CD14-positive monocyte (primary cell): Measurements from ENCODE around the gene CENPK. TPM values are rescaled to one million over a fixed set of nuclear protein-coding genes. Genes with fewer than 3 reads are reported as not detected.

Source experiments
- DNase-seq, 3 donors: peaks; one replicate each; pipeline ENCODE4 v3.0.0-alpha.2; 2011 to 2022
- H2AFZ ChIP-seq: 2 replicates; pipeline ENCODE4 v1.6.0; 2012; ENCODE audit warnings: mild to moderate bottlenecking, low read depth, low read length, inconsistent platforms; ENCODE audit not compliant: insufficient read depth, poor library complexity, severe bottlenecking
- H3K27ac ChIP-seq, 2 donors: 1 replicate in 1 of 2; 2 replicates in 1 of 2; pipeline ENCODE4 v1.5.1; 2012 to 2013; ENCODE audit warnings: low read length in 2 of 2, control low read depth in 1 of 2, inconsistent platforms in 1 of 2, low read depth in 1 of 2, mild to moderate bottlenecking in 1 of 2
- H3K27me3 ChIP-seq, 2 donors: one replicate each; pipeline versions ENCODE4 v1.6.0 to v1.6.1; 2011 to 2013; ENCODE audit warnings: low read length in 2 of 2; ENCODE audit not compliant: control insufficient read depth in 2 of 2, insufficient read depth in 2 of 2
- H3K36me3 ChIP-seq, 2 donors: replicated peaks in 1 of 2; 1 replicate in 1 of 2; 2 replicates in 1 of 2; pipeline versions ENCODE4 v1.5.1 to v1.6.1; 2012 to 2013; ENCODE audit warnings: low read length in 2 of 2, control low read depth in 1 of 2, inconsistent platforms in 1 of 2, mild to moderate bottlenecking in 1 of 2; ENCODE audit not compliant: insufficient read depth in 2 of 2, control insufficient read depth in 1 of 2
- H3K4me1 ChIP-seq, 2 donors: 1 replicate in 1 of 2; 2 replicates in 1 of 2; pipeline versions ENCODE4 v1.5.1 to v1.6.1; 2012 to 2013; ENCODE audit warnings: low read length in 2 of 2, control low read depth in 1 of 2, inconsistent platforms in 1 of 2, mild to moderate bottlenecking in 1 of 2, moderate library complexity in 1 of 2; ENCODE audit not compliant: insufficient read depth in 2 of 2, control insufficient read depth in 1 of 2
- H3K4me2 ChIP-seq: replicated peaks from 2 replicates; pipeline ENCODE3; 2012; ENCODE audit warnings: low read length, moderate library complexity, mild to moderate bottlenecking; ENCODE audit not compliant: poor library complexity, severe bottlenecking; ENCODE audit errors: extremely low read depth
- H3K4me3 ChIP-seq, 3 experiments: fragments of 200-600 bp in 1 of 3; sonication (generic) in 1 of 3; replicated peaks in 1 of 3; 1 replicate in 2 of 3; 2 replicates in 1 of 3; pipeline ENCODE4 v1.5.1; 2011 to 2013; ENCODE audit warnings: low read length in 3 of 3, mild to moderate bottlenecking in 3 of 3, control low read depth in 2 of 3, low read depth in 2 of 3, inconsistent platforms in 1 of 3, moderate library complexity in 1 of 3
- H3K79me2 ChIP-seq: 2 replicates; pipeline ENCODE4 v1.6.0; 2012; ENCODE audit warnings: mild to moderate bottlenecking, control low read depth, inconsistent platforms, low read length, moderate library complexity; ENCODE audit not compliant: insufficient read depth
- H3K9ac ChIP-seq: 2 replicates; pipeline ENCODE4 v1.6.0; 2017; ENCODE audit warnings: low read length, mild to moderate bottlenecking; ENCODE audit not compliant: insufficient read depth, poor library complexity, severe bottlenecking
- H3K9me3 ChIP-seq, 2 donors: replicated peaks in 1 of 2; 1 replicate in 1 of 2; 2 replicates in 1 of 2; pipeline versions ENCODE4 v1.5.1 to v1.6.1; 2012 to 2013; ENCODE audit warnings: low read length in 2 of 2, control low read depth in 1 of 2; ENCODE audit not compliant: control insufficient read depth in 1 of 2, insufficient read depth in 1 of 2
- H4K20me1 ChIP-seq: 2 replicates; pipeline ENCODE4 v1.6.0; 2012; ENCODE audit warnings: mild to moderate bottlenecking, low read length, control low read depth, moderate library complexity; ENCODE audit not compliant: insufficient read depth
- H3K27ac Mint-ChIP-seq, 7 donors: one replicate each; pipeline ENCODE4 v1.8.0; 2020; ENCODE audit warnings: mild to moderate bottlenecking in 7 of 7, mixed read lengths in 7 of 7, moderate library complexity in 6 of 7, inconsistent platforms in 2 of 7
- H3K27me3 Mint-ChIP-seq, 3 donors: one replicate each; pipeline ENCODE4 v1.8.0; 2021 to 2022; ENCODE audit warnings: low read depth in 3 of 3, mild to moderate bottlenecking in 3 of 3, mixed read lengths in 3 of 3, moderate library complexity in 3 of 3, inconsistent platforms in 1 of 3
- H3K36me3 Mint-ChIP-seq, 2 donors: one replicate each; pipeline ENCODE4 v1.8.0; 2020; ENCODE audit warnings: mixed read lengths in 2 of 2, inconsistent platforms in 1 of 2, mild to moderate bottlenecking in 1 of 2
- H3K4me1 Mint-ChIP-seq: one replicate; pipeline ENCODE4 v1.8.0; 2020; ENCODE audit warnings: mild to moderate bottlenecking, mixed read lengths
- H3K4me3 Mint-ChIP-seq, 2 donors: one replicate each; pipeline ENCODE4 v1.8.0; 2020; ENCODE audit warnings: mild to moderate bottlenecking in 2 of 2, mixed read lengths in 2 of 2, moderate library complexity in 1 of 2
- H3K9me3 Mint-ChIP-seq, 7 donors: one replicate each; pipeline ENCODE4 v1.8.0; 2020 to 2022; ENCODE audit warnings: mixed read lengths in 7 of 7, mild to moderate bottlenecking in 6 of 7, moderate library complexity in 6 of 7, inconsistent platforms in 2 of 7
- CTCF ChIP-seq: fragments of 200-600 bp; IDR thresholded peaks from one replicate; pipeline ENCODE4 v1.8.0; 2022; ENCODE audit warnings: antibody characterized with exemption, mild to moderate bottlenecking
- WGBS: methylation state at CpG from one replicate; pipeline ENCODE4 v1.1.5; 2013; ENCODE audit warnings: missing lambda C conversion rate; ENCODE audit not compliant: insufficient coverage; 5-methylcytosine and 5-hydroxymethylcytosine counted together
- intact Hi-C, 2 donors: fragments of 100-400 bp; cut with micrococcal nuclease; formaldehyde crosslinking; loops; one replicate each; pipeline versions ENCODE4 v1.15.0 to v1.15.1; 2023
- polyA plus RNA-seq, 3 donors: library from polyadenylated mRNA; depleted of rRNA in 1 of 3; unstranded in 2 of 3; stranded (reverse) in 1 of 3; fragments of 300-500 nt in 2 of 3; fragments of >200 nt in 1 of 3; fragmentation: Illumina TruSeq in 2 of 3; gene quantifications; 1 replicate in 2 of 3; 2 replicates in 1 of 3; pipeline ENCODE4 v1.2.3, GENCODE V29; 2012 to 2021

CENPK gene
- polyA plus RNA-seq, 3 donors: 0.27 to 1.8 (median 0.83) TPM

GRCh38 chr5:65485405-65485804, 77.6 kb downstream of the CENPK start:
- WGBS: 93% methylated on average over 24 of the region's 28 CpGs
- intact Hi-C loops: loop anchor here in 1 of 2 donors (10.0 kb wide), 2 partner anchors 381 to 671 kb away; no protein-coding TSS in a partner anchor

More at GRCh38 chr5:65485405-65485804, 77.6 kb downstream of the CENPK start:
- no peak for TF ChIP-seq CTCF
- Histone ChIP-seq H3K27ac (no peak overlapping the region), H2AFZ (no peak overlapping the region), H3K4me3 (no peak overlapping the region), H3K4me2 (no peak overlapping the region), H3K79me2 (no peaks in the 10 kb centered on the region), H3K27me3 (peaks cover 0 to 3% of the 10 kb centered on the region in 2 donors), H3K9ac (no peak overlapping the region), H3K4me1 (peaks cover 19 to 21% of the 10 kb centered on the region in 2 donors), H3K9me3 (no peaks in the 10 kb centered on the region), H4K20me1 (no peaks in the 10 kb centered on the region), H3K36me3 (no peaks in the 10 kb centered on the region)
- Mint-ChIP-seq H3K27me3 (peaks cover 2 to 8% (median 6%) of the 10 kb centered on the region in 3 donors), H3K27ac (no peak overlapping the region), H3K9me3 (peaks cover 0 to 3% (median 0%) of the 10 kb centered on the region in 7 donors), H3K4me3 (no peak overlapping the region), H3K4me1 (peaks cover 7% of the 10 kb centered on the region), H3K36me3 (no peaks in the 10 kb centered on the region)
- no peak for DNase-seq
